ENCODE data around the gene PSMD3. TPM values are rescaled to one million over a fixed set of nuclear protein-coding genes. Genes with fewer than 3 reads are reported as not detected.

The PSMD3 gene
- total RNA-seq, 1 experiment from 2014 or later = 174 TPM

DNA sequence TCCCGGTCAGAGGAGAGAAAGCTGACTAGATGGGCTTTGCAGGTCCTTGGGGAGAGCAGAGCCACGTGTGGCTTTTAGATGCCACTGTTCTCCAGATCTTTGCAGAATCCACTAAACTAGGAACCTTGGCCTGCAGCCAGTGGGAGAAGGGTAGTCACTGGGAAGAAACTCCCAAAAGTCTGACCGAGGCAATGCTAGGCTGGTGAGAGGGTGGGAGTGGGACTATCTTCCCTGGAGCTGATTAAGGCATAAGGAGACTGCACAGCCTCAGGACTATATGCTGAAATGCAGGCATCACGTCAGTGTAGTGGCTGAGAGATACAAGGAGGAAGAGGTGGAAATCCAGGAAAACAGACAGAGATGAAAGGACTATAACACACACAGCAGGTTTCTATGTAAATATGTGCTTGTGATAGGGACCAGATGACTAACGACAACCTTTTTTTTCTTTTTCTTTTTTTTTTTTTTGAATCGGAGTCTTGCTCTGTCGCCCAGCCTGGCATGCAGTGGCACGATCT is 20.0 kb upstream of the PSMD3 start:
- Histone ChIP-seq H3K79me1 (ENCODE audit: insufficient read depth, low read depth, low read length, poor library complexity, severe bottlenecking) (no peaks in the 10 kb centered on the region), H3K79me2 (ENCODE audit: insufficient read depth, low read length) (no peaks in the 10 kb centered on the region), H3K56ac (ENCODE audit: insufficient read length, low read depth, low read length) (no peak overlapping the region), H2BK20ac (ENCODE audit: low read depth, low read length, poor library complexity, severe bottlenecking) (no peak overlapping the region), H3K27ac (ENCODE audit: insufficient read length, low read depth, low read length) (no peak overlapping the region), H2AK5ac (ENCODE audit: insufficient read length, low read length) (no peak overlapping the region), H2AFZ (ENCODE audit: low read length) (no peak overlapping the region), H3K4ac (ENCODE audit: low read depth, low read length) (no peak overlapping the region), H4K20me1 (ENCODE audit: control insufficient read depth, insufficient read depth, insufficient read length) (no peaks in the 10 kb centered on the region), H3K9me3 (ENCODE audit: control insufficient read depth, low read depth, low read length) (no peaks in the 10 kb centered on the region), H3K23ac (ENCODE audit: insufficient read length, low read depth, low read length) (no peak overlapping the region), H3K14ac (ENCODE audit: insufficient read depth, low read length) (no peak overlapping the region), H2BK12ac (ENCODE audit: insufficient read length, low read depth, low read length) (no peak overlapping the region), H4K5ac (ENCODE audit: insufficient read length, low read depth, low read length) (no peak overlapping the region), H3K4me1 (ENCODE audit: insufficient read depth, low read length) (peaks cover 2% of the 10 kb centered on the region; the same call in 1 of the 2 replicates), H2BK15ac (ENCODE audit: low read depth, low read length) (no peak overlapping the region), H3K18ac (ENCODE audit: insufficient read length, low read depth, low read length) (no peak overlapping the region), H3K27me3 (ENCODE audit: insufficient read depth, low read length) (no peaks in the 10 kb centered on the region), H3K23me2 (ENCODE audit: insufficient read length, low read depth, low read length, poor library complexity, severe bottlenecking) (no peaks in the 10 kb centered on the region), H4K8ac (replicated peaks; ENCODE audit: insufficient read length, low read depth, low read length) (no peak overlapping the region), H2BK120ac (ENCODE audit: low read depth, low read length, poor library complexity, severe bottlenecking) (no peak overlapping the region), H4K91ac (ENCODE audit: insufficient read length, low read depth, low read length) (no peak overlapping the region), H2BK5ac (ENCODE audit: insufficient read length, low read length) (no peak overlapping the region), H3T11ph (ENCODE audit: low read length) (no peak overlapping the region), H3K4me2 (ENCODE audit: insufficient read depth, insufficient read length, low read length) (no peak overlapping the region), H3K9ac (ENCODE audit: extremely low read depth, insufficient read length, low read length) (no peak overlapping the region)
- H3K27ac Mint-ChIP-seq = peak overlapping the region in 1 of 3 experiments; percentile 88; a peak in 1 of 7 replicates
- TF ChIP-seq, protein P1, sequence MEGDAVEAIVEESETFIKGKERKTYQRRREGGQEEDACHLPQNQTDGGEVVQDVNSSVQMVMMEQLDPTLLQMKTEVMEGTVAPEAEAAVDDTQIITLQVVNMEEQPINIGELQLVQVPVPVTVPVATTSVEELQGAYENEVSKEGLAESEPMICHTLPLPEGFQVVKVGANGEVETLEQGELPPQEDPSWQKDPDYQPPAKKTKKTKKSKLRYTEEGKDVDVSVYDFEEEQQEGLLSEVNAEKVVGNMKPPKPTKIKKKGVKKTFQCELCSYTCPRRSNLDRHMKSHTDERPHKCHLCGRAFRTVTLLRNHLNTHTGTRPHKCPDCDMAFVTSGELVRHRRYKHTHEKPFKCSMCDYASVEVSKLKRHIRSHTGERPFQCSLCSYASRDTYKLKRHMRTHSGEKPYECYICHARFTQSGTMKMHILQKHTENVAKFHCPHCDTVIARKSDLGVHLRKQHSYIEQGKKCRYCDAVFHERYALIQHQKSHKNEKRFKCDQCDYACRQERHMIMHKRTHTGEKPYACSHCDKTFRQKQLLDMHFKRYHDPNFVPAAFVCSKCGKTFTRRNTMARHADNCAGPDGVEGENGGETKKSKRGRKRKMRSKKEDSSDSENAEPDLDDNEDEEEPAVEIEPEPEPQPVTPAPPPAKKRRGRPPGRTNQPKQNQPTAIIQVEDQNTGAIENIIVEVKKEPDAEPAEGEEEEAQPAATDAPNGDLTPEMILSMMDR (conservative IDR thresholded peaks at IDR 0.05) = no peak
- H3K36me3 Mint-ChIP-seq (ENCODE audit: insufficient read depth in 1 of 3, low read depth in 3 of 3) = no peaks in the 10 kb centered on the region
- H3K27me3 Mint-ChIP-seq (ENCODE audit: low read depth) = peaks cover 10% of the 10 kb centered on the region
- no CpG with 5 or more reads among the region's 8 CpGs for WGBS (ENCODE audit: extremely low coverage, insufficient read length, low lambda C conversion rate)
- H3K9me3 Mint-ChIP-seq = no peaks in the 10 kb centered on the region
- no peak for DNase-seq
- H3K4me3 Mint-ChIP-seq = no peak overlapping the region
- peaks cover 7 to 14% of the 10 kb centered on the region in 2 experiments; a peak in 3 of 4 replicates for H3K4me1 Mint-ChIP-seq
